Stimulated activated naive CD4-positive, alpha-beta T cell treated with Interleukin-2 at 50 U/mL for 16 hours (primary cell): ENCODE measurements around the gene OXGR1.
"Not testable (repeated sequence)": the region's sequence is repeated elsewhere in the genome, so short reads cannot be mapped to it uniquely, and the experiment has no call there.

Source experiments
- DNase-seq: peaks from one replicate; lab custom pipeline; 2025; lab: John Stamatoyannopoulos, UW

The OXGR1 gene

DNA sequence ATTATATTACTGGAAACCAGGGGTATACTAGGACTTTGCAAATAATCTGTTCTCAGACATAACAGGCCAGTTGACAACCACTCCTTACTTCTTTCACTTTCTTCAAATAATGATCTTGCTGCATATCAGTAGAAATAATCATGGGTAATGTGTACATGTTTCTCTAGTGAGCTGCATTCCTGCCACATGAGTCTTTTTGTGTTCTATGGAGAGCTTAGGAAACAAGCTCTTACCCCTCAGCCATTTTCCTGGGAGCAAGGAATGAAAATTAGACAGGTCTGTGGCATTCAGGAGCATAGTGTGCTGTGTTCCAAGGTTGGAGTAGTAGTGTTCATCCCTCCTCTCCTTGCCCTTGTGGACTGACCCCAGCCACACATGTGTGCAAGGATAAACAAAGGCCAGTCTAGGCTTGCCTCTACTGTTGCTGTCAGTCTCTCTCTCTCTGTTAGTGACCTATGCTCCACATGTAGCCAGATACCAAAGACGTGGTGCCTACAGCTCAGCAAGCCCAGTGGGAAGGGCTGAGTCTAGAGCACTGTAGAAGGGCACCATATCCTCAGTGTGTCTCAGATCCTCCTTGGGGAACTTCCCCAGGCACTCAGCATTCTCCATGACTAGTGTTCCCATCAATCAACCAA lies 11.5 kb upstream of the OXGR1 start:
- DNase-seq: no peak

DNA sequence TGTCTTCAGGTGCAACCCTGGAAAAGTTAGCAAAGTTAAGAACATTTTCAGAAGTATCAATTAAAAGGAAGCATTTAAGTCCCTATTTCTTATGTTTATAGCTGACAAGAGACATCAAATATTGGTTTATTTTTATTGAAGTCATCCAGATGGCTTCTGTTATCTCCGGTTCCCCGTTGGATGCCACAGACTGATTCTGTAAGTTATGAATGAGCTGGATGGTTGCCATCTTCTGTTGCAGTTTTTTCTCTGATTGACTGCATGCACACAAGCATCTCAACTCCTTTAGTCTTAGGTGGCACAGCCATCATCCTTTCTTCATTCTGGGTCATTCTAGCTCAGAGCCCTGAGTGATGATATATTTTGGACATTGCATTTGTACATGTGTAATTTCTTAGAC lies 10.6 kb upstream of the OXGR1 start:
- no peak for DNase-seq

DNA sequence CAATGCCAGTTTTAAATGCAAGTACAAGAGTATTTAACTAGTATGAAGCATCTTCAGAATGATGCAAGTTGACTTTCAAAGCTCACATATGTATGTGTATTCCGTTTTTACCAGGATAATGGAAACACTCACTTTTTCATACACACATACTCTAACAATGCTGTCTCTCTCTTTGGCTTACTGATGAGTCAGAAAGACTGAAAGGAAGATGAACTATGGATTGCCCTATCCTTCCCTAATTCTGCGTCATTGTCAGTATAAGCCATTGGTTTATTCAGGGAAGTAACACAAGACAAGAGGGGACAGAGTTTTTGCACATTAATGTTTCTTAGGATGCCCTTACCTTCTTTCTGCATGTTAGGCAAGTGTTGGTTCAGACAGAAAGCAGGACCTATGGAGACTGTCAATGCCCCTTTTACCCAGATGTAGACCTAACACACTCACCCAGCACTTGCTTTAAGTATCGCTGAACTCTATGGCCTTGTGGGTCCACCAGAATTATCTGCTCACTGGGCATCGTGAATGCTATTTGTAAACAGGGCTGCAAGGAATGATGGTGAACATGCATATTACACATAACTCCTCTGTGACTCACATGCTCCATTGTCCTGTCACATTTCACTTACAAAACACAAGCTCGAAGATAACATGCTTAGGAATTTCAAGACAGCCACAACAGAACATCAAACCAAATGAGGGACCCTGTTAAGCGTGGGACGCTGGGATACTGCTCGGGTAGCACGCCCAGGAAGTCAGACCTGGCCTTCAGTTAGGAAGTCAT lies 10.0 kb upstream of the OXGR1 start:
- DNase-seq: no peak

DNA sequence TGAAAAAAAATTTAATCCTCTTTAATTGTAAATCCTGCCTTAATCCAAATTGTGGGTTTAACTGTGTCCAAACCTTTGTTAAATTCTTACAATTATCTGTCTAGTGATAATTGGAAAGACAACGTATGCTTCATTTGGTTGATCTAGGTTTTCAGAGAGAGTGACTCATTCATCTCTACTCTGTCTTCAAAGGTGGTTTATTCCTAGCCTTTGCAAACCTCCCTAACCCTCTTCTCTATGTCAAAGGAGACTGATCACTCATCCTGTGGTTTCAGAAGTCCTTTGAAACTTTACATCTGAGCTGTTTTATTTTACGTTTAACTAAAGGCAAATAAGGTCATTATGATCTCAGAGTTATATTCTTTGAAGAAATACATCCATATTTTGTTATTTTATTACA lies 8.8 kb upstream of the OXGR1 start:
- no peak for DNase-seq

DNA sequence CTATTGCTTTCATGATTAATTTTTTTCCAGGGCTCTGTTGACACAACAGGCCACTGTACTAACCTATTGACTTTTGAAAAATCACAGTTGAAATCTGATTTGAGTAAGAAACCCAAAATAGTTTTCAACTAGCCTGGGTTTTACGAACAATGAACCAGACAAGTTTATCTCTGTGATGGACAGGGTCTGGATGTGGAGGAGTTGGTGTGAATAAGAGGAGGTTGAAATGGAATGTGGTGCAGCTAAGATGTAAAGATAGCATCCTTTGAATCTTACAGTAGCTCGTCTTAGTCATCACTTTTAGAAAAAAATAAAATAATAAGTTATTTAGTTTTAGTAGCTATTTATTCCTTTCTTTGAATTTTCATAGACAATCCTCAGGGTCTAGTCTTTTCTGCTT lies 8.3 kb upstream of the OXGR1 start:
- no peak for DNase-seq

DNA sequence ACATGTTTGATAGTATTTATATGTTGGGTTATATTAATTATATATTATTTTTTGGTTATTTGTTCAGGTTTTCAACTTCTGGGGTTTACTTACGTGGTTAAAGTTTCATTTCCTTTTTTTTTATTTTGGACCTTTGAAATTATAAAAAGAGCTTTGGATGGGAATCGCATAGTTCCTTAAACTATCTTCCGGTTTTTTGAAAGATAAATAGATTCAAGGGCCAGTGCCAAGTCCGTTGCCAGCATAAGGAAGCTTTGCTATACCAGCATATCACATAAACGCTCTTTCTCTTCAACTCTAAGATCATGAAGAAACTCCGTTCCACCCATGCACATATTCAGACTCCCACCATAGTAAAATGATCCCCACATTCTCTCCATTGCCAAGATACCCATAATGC lies 7.4 kb upstream of the OXGR1 start:
- no peak for DNase-seq

DNA sequence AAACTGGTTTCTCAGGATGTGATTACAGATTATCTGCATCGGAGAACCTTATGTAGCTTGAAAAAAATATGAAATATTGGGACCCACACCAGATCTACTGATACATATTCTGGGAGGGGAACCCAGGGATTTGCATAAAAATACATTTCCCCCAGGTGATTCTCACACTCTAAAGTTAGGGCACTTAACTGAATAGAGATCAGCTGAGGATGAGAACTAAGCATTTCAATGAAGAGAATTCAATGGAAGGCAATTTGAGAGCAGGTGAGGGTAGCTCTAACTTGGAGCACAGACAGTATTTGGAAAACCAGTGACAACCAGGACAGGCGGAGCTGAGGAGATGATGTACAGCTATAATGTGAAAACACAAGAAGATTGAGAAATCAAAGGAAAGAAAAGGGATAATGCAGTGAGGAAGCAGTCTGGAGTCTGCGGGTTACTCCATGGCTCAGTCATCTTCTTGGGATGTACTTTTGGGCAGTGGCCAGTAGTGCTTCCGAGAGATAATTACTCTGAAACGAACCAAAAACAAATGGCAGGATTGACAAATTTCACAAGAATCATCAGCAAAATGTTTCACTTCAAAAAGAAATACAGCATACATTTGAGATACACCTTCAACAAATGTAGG lies 6.1 kb upstream of the OXGR1 start:
- no peak for DNase-seq

DNA sequence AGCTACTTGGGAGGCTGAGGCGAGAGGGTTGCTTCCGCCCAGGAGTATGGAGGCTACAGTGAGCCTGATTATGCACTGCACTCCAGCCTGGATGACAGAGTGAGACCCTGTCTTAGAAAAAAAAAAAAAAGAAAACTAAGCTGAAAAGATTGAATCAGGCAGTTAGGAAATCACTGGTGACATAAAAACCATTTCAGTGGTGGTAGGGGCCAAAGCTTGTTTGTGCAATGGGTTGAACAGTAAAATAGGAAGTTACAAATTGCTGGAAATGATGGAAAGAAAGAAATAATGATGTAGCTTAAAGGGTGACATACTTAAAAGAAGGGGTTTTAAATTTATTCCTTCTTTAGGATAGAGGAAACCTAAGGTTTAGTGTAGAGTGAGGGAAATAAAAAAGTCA lies 4.8 kb upstream of the OXGR1 start:
- no peak for DNase-seq

DNA sequence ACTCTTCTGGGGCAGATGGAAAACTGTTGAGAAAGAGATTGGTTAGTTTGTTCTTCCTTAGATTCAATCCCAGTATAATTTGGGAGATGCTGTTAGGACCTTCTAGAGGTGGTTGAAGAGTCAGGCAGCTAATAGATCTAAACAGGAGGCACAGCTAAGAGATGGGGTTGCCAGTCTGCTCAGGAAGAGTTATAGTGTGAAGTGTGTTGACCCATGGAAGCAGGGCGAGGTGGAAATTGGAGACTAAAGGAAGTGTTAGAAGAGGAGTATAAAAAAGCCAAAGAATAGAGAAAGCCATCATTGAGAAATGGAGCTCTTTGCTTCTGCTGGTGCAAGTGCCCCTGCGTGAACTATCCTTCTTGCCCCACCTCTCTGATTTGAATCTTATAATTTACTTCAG lies 3.8 kb upstream of the OXGR1 start:
- DNase-seq: no peak

DNA sequence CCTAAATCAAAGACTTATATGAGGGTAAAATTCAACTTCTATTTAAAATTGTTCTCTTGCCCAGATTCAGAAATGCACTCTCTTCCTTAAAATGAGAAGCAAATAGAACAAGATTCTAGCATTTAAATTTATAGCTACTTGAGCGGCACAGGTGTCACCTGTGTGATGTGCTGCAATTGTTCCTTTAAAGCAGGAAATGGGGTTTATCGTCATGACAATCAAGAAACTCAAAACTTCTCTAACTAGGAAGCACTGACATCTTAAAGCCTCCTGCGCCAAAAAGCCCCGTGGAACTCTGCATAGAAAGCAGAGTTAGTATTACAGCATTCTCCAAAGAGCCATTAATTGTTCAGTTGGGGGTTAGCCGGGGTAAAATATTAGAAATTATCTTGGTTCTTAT lies 2.6 kb upstream of the OXGR1 start:
- no peak for DNase-seq

DNA sequence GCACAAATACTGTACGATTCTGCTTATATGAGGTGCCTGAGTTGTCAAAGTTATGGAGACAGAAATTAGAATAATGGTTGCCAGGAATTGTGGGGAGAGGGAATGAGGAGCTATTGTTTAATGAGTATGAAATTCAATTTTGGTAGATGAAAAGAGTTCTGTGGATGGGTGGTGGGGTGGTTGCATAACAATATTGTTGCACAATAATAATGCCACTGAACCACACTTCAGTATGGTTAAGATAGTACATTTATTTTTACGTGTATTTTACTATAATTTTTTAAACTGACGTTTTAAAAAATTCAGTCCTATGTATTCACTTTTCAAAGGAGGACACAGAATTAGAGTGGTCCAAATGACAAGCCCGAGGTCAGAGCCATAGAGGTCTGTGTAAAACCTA lies 1.8 kb upstream of the OXGR1 start:
- DNase-seq: no peak

DNA sequence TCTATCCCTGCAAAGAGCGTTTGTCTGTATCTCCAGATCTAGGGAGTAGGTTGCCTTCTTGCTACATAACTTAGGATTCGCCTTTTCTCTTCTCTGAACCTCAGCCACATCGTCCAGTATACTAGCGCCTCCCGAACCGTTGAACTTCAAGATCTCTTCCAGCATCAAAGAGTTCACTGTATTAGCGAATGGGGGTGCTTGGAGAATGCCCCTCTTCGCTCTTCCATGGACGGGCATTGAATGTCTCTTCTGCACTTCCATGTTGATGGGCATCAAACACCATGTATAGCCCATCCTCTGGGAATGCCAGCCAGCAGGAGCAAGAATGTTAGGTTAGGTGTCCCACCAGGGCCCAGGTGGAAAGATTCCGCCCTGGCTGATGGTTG lies 575 bp upstream of the OXGR1 start:
- no peak for DNase-seq

DNA sequence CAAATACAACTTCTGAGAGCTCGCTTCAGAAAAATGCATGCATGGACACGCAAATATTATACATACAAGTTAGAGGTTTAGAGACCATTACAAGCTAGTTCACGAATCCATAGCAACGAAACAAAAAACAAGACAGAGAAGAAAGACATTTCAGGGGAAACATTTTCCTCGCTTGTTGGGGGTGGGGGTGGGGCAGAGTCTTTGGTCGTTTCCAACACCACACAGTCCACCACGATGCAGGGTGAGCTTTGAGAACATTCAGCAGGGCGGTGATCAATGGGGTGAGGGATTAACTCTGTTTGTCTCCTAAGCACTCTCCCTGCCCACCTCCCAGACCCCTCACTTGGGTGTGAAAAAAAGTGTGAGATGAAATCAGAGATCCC lies 651 bp downstream of the OXGR1 start:
- DNase-seq: no peak

DNA sequence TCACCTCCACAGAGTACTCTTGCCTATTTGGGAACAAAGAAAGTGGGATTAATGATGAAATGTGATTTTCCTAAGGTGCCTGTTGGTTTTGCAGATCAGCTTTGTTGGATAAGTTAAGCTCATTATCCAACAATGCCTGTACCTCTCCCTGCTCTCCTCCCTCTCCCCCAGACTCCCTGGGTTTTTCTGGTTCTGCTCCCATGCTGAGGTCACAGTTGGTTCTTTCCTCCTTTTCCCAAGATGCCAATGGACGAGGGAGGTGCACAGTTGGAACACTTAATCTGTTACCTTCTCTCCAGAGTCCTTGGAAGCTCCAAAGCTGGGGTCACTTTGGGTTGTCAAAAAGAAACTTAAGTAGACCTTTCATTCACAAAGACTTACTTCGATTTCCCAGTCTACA lies 1.6 kb downstream of the OXGR1 start:
- no peak for DNase-seq

DNA sequence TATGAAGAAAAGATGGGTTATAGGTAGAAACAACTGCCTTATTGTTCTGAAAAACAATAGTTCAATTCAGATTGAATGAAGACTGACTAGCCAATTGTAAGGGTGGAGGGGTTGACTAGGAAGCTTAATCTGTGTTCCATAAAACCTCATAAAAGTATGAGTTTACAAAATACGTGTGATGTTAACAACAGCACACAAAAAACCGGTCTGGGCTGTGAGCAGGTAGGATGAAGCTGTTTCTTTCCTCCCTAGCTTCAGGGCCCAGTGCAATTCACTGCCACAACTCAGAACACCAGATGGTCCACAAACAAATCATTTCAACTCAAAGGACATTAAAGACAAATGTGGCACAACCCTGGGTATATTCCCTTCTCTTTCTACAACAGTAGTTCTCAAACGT lies 3.2 kb downstream of the OXGR1 start:
- DNase-seq: no peak

DNA sequence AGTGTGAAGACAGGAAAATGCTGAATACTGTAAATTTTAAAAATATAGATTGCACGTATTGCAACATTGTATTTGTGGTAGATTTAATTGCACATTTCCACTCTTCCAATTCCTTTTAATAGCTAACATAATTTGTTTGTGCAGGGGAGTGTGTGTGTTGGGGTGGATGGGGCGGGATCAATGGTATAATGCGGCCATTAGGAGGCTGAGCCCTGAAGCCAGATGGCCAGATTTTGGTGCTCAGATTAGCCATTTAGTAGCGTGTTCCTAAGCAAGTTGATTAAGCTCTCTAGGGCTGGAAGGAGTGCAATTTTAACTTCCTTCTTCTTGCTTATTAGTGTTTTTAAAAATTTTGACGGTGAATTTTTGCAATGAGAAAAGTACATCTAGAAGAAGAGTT lies 5.8 kb downstream of the OXGR1 start:
- DNase-seq: no peak

DNA sequence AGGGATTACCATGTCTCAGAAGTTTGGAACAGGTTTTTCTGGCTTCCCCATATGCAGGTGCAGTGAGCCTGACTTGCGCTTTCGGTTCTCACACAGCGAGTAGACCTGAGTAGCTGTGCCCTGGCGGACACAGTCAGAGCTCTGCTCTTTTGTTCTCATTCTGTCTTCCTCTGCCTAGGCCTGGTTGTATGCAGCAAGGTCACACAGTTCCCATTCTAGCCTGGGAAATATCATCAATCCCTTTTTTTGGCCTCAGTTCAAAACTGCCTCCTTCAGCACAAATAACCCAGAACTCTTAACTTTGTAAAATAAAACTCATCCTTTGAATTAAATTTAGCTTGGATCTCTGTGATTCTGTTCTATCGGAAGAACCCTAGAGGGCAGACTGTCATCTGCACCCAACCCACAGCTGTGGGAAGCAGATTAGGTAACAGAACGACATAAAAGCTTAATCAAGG lies 10.2 kb downstream of the OXGR1 start:
- no peak for DNase-seq

DNA sequence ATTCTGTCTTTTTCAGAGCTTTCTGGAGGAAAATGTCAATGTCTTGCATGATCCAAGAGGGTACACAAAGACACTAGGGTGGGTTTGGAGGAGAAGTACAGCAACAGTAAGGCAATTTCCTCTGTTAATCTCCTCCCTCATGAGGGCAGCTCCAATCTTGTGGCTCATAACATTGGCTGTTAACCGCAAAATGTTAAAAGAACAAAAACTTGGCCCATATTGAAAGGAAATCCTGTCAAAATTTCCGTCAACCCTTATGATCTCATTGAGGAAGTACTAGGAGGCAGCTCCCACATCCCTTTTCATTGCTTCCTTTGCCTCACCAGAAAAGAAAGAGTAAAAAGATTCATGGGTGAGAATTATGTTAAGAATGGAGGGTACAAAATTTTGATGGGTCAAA lies 11.6 kb downstream of the OXGR1 start:
- DNase-seq: no peak

DNA sequence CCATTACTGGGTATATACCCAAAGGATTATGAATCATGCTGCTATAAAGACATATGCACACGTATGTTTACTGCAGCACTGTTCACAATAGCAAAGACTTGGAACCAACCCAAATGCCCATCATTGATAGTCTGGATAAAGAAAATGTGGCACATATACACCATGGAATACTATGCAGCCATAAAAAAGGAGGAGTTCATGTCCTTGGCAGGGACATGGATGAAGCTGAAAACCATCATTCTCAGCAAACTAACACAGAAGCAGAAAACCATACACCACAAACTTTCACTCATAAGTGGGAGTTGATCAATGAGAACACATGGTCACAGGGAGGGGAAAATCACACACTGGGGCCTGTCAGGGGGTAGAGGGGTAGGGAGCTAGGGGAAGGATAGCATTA lies 14.4 kb downstream of the OXGR1 start:
- not testable (repeated sequence) for DNase-seq

DNA sequence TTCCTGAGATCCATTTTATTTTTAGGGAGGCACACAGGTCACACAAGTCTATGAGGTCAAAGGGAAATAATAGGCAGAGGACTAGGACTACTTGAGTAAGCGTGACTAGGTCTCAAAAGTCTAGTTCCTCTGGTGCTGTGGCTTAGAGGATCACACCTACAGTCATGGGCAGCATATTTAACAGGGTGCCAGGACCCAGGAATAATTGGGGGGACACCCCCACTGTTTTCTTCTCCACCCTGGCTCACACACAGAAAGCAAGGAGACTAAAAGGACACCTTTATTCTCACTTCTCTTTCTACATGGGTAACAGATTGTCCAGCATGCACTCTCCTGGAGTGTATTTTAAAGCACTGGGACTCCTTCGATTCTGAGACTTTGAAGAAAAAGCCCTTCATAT lies 26.2 kb downstream of the OXGR1 start:
- no peak for DNase-seq

DNA sequence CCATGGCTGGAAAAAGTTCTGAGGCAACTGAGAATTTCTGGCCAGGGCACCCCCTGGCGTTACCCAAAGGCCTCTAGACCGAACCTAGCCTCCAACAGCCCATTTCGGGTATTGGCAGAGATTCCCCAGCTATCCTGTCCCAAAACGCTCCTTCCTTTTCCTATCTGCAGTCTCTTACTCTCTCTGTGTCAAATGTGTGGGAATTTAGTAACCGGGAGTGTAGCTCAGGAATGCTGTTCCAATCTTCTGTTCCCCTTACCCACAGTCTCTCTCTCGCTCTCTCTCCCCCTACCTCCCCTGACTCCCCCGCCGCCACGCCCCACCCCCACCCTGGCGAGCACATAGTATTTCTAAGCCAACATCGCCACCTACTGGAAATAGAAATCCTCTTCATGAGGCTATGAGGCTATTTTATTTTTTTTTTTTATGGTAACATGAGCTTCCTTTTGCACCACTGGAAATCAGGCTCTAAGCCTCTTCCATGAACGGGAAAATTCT lies 27.0 kb downstream of the OXGR1 start:
- no peak for DNase-seq

DNA sequence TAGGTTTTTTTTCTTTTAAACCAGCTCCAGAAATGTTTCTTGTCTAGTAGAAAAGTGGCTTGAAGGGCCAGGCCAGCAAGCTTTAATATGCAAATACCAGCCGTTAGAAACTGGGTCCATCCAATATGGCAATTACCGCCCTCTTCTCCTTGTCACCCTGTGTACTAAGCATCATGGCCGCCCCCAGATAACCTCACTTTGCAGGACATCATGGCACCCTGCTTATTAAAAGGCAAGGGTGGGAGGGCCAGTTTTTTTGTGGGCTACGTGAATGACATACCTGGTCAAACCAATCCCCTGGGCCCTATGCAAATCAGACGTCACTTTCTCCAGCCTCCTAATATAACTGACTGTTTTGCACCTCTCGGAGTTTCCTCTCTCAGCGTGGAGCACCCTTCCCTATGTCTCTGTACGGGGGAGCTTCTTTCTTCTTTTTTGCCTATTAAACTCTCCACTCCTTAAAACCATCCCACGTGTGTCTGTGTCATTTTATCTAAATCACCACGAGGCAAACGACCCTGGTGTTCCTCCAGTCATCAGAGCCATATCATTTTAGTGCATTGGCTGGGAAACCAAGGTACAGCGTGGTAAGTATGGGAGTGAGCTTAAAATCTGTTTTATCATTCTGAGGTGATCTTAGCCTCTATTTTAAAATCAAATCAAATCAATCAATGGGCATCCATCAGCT lies 27.7 kb downstream of the OXGR1 start:
- DNase-seq: no peak
